Activated CD4-positive, alpha-beta T cell treated with anti-CD3 and anti-CD28 coated beads, Interleukin-2, Interleukin-6, amounts not matched to agents 100 ng/mL and 50 ng/mL, durations not matched to agents 16 hours and 8 hours (primary cell): ENCODE results near the gene PIEZO2.
"Not testable (repeated sequence)": the region's sequence is repeated elsewhere in the genome, so short reads cannot be mapped to it uniquely, and the experiment has no call there.

Experiments
- DNase-seq: peaks from one replicate; pipeline ENCODE4 v3.0.0-alpha.2; 2020

Gene PIEZO2

GRCh38 chr18:10923551-10924070 lies 225.8 kb downstream of the PIEZO2 start:
- DNase-seq, result no peak

GRCh38 chr18:10923141-10923540 lies 226.2 kb downstream of the PIEZO2 start:
- no peak for DNase-seq

GRCh38 chr18:10922712-10923111 lies 226.7 kb downstream of the PIEZO2 start:
- not testable (repeated sequence) for DNase-seq

- DNase-seq, result not testable (repeated sequence)
Measured at GRCh38 chr18:10920309-10920708, 229.1 kb downstream of the PIEZO2 start.

GRCh38 chr18:10919851-10920250 lies 229.5 kb downstream of the PIEZO2 start:
- DNase-seq, result no peak

- no peak for DNase-seq
Measured at GRCh38 chr18:10916865-10917264, 232.5 kb downstream of the PIEZO2 start.

GRCh38 chr18:10916387-10916786 lies 233.0 kb downstream of the PIEZO2 start:
- no peak for DNase-seq

GRCh38 chr18:10915748-10916147 lies 233.6 kb downstream of the PIEZO2 start:
- DNase-seq, result not testable (repeated sequence)

GRCh38 chr18:10914610-10915009 lies 234.8 kb downstream of the PIEZO2 start:
- not testable (repeated sequence) for DNase-seq

- DNase-seq, result no peak
Measured at GRCh38 chr18:10913919-10914318, 235.4 kb downstream of the PIEZO2 start.

- no peak for DNase-seq
Measured at GRCh38 chr18:10912790-10913545, 236.4 kb downstream of the PIEZO2 start.

GRCh38 chr18:10909724-10910123 lies 239.6 kb downstream of the PIEZO2 start:
- DNase-seq, result no peak

- no peak for DNase-seq
Measured at GRCh38 chr18:10908760-10909159, 240.6 kb downstream of the PIEZO2 start.

- DNase-seq, result no peak
Measured at GRCh38 chr18:10907749-10908148, 241.6 kb downstream of the PIEZO2 start.

GRCh38 chr18:10901329-10901728 lies 248.0 kb downstream of the PIEZO2 start:
- DNase-seq, result no peak

GRCh38 chr18:10900435-10900834 lies 248.9 kb downstream of the PIEZO2 start:
- DNase-seq, result no peak

- no peak for DNase-seq
Measured at GRCh38 chr18:10899481-10899880, 249.9 kb downstream of the PIEZO2 start.

GRCh38 chr18:10898417-10898974 lies 250.9 kb downstream of the PIEZO2 start:
- no peak for DNase-seq

- no peak for DNase-seq
Measured at GRCh38 chr18:10896851-10897250, 252.5 kb downstream of the PIEZO2 start.

GRCh38 chr18:10895976-10896375 lies 253.4 kb downstream of the PIEZO2 start:
- DNase-seq, result no peak

- no peak for DNase-seq
Measured at GRCh38 chr18:10894501-10894900, 254.9 kb downstream of the PIEZO2 start.

- no peak for DNase-seq
Measured at GRCh38 chr18:10893761-10894160, 255.6 kb downstream of the PIEZO2 start.

GRCh38 chr18:10893196-10893595 lies 256.2 kb downstream of the PIEZO2 start:
- no peak for DNase-seq

- no peak for DNase-seq
Measured at GRCh38 chr18:10892786-10893185, 256.6 kb downstream of the PIEZO2 start.

- DNase-seq, result no peak
Measured at GRCh38 chr18:10890022-10890421, 259.3 kb downstream of the PIEZO2 start.
